ENCODE results near the gene CTXN1. TPM values are rescaled to one million over a fixed set of nuclear protein-coding genes. Genes with fewer than 3 reads are reported as not detected.
A peak's percentile ranks its signal among the peaks of the same experiment; 100 is the strongest.

CTXN1 gene
- total RNA-seq, 1 experiment from 2014 or later, result 5.2 TPM

DNA sequence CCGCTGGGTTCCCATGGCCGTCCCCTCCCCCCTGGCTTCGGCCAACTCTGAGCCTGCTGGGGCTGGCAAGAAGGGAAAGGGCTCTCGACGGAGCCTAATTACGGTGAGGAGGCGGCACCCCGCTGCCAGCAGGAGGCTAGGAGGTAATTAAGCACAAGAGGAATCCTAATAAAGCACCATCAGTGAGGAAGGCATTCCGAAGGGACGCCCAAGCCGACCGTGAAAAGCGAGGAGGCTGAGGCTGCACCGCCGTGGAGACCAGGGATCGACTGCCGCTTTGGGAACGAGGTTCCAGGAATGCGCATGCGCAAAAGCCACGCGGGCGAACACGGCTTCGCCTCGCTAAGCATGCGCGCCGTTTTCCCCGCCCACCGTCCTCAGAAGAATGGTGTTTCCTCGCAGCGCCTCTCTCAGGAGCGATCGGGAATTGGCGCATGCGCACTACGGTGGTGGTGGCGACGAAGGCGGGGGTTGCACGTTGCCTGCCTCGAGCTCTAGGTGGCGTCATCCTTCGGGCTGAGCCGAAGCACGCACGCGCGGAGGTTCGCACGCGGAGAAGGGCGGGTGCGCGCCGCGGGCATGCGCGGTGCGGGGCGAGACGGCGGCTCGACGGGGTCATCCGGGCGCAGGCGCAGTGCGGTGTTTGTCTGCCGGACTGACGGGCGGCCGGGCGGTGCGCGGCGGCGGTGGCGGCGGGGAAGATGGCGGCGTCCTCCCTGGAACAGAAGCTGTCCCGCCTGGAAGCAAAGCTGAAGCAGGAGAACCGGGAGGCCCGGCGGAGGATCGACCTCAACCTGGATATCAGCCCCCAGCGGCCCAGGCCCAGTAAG is 22.5 kb downstream of the CTXN1 start, which contains the start of gene MAP2K7:
Gene MAP2K7 (plus strand): TSS at position 634 of the 830 bp plus-strand sequence. CDS start 68 bp downstream, at position 702.
- Mint-ChIP-seq H3K36me3 (ENCODE audit: insufficient read depth, unreplicated experiment) (peaks cover 28% of the 10 kb centered on the region), H3K4me1 (ENCODE audit: insufficient read depth, unreplicated experiment) (peaks cover 32% of the 10 kb centered on the region), H3K27me3 (ENCODE audit: insufficient read depth, unreplicated experiment) (no peaks in the 10 kb centered on the region), H3K9me3 (ENCODE audit: unreplicated experiment) (no peaks in the 10 kb centered on the region), H3K4me3 (ENCODE audit: unreplicated experiment) (peak within 1 kb of the TSS; percentile 97), H3K27ac (ENCODE audit: low read depth, unreplicated experiment) (peak within 1 kb of the TSS; percentile 98)
- no TSS peak for BruUV-seq (replicated peaks)
- POLR2A ChIA-PET, result interaction anchor here (0.6 to 8.7 kb wide), 25 partner anchors 8 to 284 kb away, joined by 3 to 91 read pairs (median 4); partner anchors contain the start of genes EVI5L, LRRC8E, PET100 and SNAPC2
- DNase-seq (ENCODE audit: unreplicated experiment), result peak; percentile 100
- intact Hi-C loops (cut with micrococcal nuclease), result loop anchor here (1.0 to 5.0 kb wide), 2 partner anchors 34 to 51 kb away; no protein-coding TSS in a partner anchor
- CTCF ChIA-PET, result interaction anchor here (0.7 to 1.2 kb wide), 10 partner anchors 10 to 98 kb away, joined by 3 to 12 read pairs (median 4); no protein-coding TSS in a partner anchor
- TF ChIP-seq, protein P1, sequence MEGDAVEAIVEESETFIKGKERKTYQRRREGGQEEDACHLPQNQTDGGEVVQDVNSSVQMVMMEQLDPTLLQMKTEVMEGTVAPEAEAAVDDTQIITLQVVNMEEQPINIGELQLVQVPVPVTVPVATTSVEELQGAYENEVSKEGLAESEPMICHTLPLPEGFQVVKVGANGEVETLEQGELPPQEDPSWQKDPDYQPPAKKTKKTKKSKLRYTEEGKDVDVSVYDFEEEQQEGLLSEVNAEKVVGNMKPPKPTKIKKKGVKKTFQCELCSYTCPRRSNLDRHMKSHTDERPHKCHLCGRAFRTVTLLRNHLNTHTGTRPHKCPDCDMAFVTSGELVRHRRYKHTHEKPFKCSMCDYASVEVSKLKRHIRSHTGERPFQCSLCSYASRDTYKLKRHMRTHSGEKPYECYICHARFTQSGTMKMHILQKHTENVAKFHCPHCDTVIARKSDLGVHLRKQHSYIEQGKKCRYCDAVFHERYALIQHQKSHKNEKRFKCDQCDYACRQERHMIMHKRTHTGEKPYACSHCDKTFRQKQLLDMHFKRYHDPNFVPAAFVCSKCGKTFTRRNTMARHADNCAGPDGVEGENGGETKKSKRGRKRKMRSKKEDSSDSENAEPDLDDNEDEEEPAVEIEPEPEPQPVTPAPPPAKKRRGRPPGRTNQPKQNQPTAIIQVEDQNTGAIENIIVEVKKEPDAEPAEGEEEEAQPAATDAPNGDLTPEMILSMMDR (IDR thresholded peaks at IDR 0.05; ENCODE audit: unreplicated experiment), result peak; percentile 42

DNA sequence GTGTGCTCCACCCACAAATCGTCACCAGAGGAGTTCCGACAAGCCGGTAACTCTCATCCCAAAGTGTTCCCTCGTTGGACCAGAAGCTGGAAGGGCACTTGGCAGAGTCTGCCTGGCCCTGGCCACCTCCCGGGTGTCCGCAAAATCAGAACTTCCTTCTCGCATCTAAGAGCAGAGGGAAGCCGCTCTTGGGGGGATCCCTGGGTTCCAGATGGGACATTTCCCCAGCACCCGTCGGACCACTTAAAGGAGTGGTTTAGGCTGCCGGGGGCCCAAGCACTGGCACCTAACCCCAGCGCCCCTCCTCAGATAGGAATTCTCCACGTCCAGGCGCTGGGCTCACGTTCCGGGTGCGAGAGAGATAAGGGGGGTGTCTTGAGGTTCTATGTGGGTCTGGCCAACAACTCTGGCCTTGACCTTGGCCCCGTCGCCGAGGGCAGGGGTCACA is 23.1 kb downstream of the CTXN1 start:
- BruUV-seq (replicated peaks), result TSS peak; percentile 80
- ChIA-PET CTCF (interaction anchor here (0.9 to 2.0 kb wide), 5 partner anchors 18 to 53 kb away, joined by 3 to 12 read pairs (median 4); no protein-coding TSS in a partner anchor), POLR2A (interaction anchor here (0.6 to 8.7 kb wide), 19 partner anchors 9 to 273 kb away, joined by 3 to 91 read pairs (median 5); partner anchors contain the start of genes EVI5L, LRRC8E, PET100 and SNAPC2)
- no peak for DNase-seq (ENCODE audit: unreplicated experiment)
- Mint-ChIP-seq H3K36me3 (ENCODE audit: insufficient read depth, unreplicated experiment) (peaks cover 27% of the 10 kb centered on the region), H3K9me3 (ENCODE audit: unreplicated experiment) (no peaks in the 10 kb centered on the region), H3K27me3 (ENCODE audit: insufficient read depth, unreplicated experiment) (no peaks in the 10 kb centered on the region), H3K4me1 (ENCODE audit: insufficient read depth, unreplicated experiment) (peaks cover 32% of the 10 kb centered on the region), H3K27ac (ENCODE audit: low read depth, unreplicated experiment) (peak overlapping the region; percentile 98), H3K4me3 (ENCODE audit: unreplicated experiment) (peak overlapping the region; percentile 97)
- TF ChIP-seq, protein P1 (IDR thresholded peaks at IDR 0.05; ENCODE audit: unreplicated experiment), result no peak
- intact Hi-C loops (cut with micrococcal nuclease), result loop anchor here (1.0 to 5.0 kb wide), 2 partner anchors 34 to 51 kb away; no protein-coding TSS in a partner anchor

DNA sequence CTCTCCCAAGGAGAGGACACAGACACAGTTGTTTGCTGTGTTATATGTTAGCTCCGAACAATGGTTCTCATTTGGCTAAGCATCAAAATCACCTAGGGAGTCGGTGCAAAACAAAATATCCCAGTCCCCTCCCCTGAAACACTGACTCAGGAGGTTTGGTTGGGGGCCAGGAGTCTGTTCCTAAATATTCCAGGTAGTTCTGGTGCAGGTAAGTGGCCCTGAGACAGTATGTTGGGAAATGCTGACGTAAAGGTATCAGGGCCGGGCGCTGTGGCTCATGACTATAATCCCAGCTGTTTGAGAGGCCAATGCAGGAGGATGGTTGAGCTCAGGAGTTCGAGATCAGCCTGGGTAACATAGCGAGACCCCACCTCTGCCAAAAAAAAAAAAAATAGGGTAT is 24.6 kb downstream of the CTXN1 start:
- Mint-ChIP-seq H3K4me1 (ENCODE audit: insufficient read depth, unreplicated experiment) (peaks cover 32% of the 10 kb centered on the region), H3K27ac (ENCODE audit: low read depth, unreplicated experiment) (peak overlapping the region; percentile 46), H3K9me3 (ENCODE audit: unreplicated experiment) (no peaks in the 10 kb centered on the region), H3K27me3 (ENCODE audit: insufficient read depth, unreplicated experiment) (no peaks in the 10 kb centered on the region), H3K4me3 (ENCODE audit: unreplicated experiment) (peak overlapping the region; percentile 50), H3K36me3 (ENCODE audit: insufficient read depth, unreplicated experiment) (peaks cover 27% of the 10 kb centered on the region)
- intact Hi-C loops (cut with micrococcal nuclease), result loop anchor here (5.0 kb wide), 1 partner anchor 49 kb away; no protein-coding TSS in a partner anchor
- peak; percentile 94 for DNase-seq (ENCODE audit: unreplicated experiment)
- BruUV-seq (replicated peaks), result no TSS peak
- CTCF ChIA-PET, result interaction anchor here (0.6 to 2.7 kb wide), 14 partner anchors 12 to 938 kb away, joined by 3 to 18 read pairs (median 5); partner anchors contain the start of gene TRAPPC5
- POLR2A ChIA-PET, result interaction anchor here (0.6 to 8.7 kb wide), 22 partner anchors 12 to 623 kb away, joined by 3 to 91 read pairs (median 4); partner anchors contain the start of genes LRRC8E, PET100, SNAPC2 and TIMM44
- TF ChIP-seq, protein P1 (IDR thresholded peaks at IDR 0.05; ENCODE audit: unreplicated experiment), result no peak

Data from MCF 10A (cell line).